Activated naive CD8-positive, alpha-beta T cell treated with anti-CD3 and anti-CD28 coated beads, Interleukin-2, amount 10 ng/mL, durations not matched to agents 7 days and 5 days (primary cell): ENCODE data around the gene IFNA17. TPM values are rescaled to one million over a fixed set of nuclear protein-coding genes. Genes with fewer than 3 reads are reported as not detected.
"Not testable (repeated sequence)": the region's sequence is repeated elsewhere in the genome, so short reads cannot be mapped to it uniquely, and the experiment has no call there.

Source experiments
- ATAC-seq: fragments of 150-1000 bp; cut with Tn5 transposase; one replicate; pipeline ENCODE4 v1.10.0; 2021; ENCODE audit warnings: low read depth, moderate library complexity
- POLR2A ChIA-PET: fragments of 350-600 bp; sonication (Branson Sonifier 250); formaldehyde crosslinking; loops from one replicate; lab custom pipeline; 2021; ENCODE audit warnings: antibody characterized with exemption; lab: Charles Lee
- DNase-seq: peaks from one replicate; pipeline ENCODE4 v3.0.0; 2021
- H3K27ac Mint-ChIP-seq: one replicate; pipeline ENCODE4 v1.8.0; 2022; ENCODE audit warnings: mild to moderate bottlenecking, mixed read lengths
- H3K27me3 Mint-ChIP-seq: one replicate; pipeline ENCODE4 v1.8.0; 2022; ENCODE audit warnings: mild to moderate bottlenecking, moderate library complexity, mixed read lengths
- H3K36me3 Mint-ChIP-seq: one replicate; pipeline ENCODE4 v1.8.0; 2021; ENCODE audit warnings: mild to moderate bottlenecking, mixed read lengths
- H3K4me1 Mint-ChIP-seq: one replicate; pipeline ENCODE4 v1.8.0; 2021; ENCODE audit warnings: mixed read lengths
- H3K4me3 Mint-ChIP-seq: one replicate; pipeline ENCODE4 v1.8.0; 2022; ENCODE audit warnings: mild to moderate bottlenecking, moderate library complexity, mixed read lengths
- H3K9me3 Mint-ChIP-seq: one replicate; pipeline ENCODE4 v1.8.0; 2021; ENCODE audit warnings: mixed read lengths
- total RNA-seq, 2 experiments: library from RNA; stranded (reverse); gene quantifications; one replicate each; pipeline ENCODE4 v1.2.3, GENCODE V29; 2021

The IFNA17 gene
- total RNA-seq, 2 experiments from 2014 or later: not detected

DNA sequence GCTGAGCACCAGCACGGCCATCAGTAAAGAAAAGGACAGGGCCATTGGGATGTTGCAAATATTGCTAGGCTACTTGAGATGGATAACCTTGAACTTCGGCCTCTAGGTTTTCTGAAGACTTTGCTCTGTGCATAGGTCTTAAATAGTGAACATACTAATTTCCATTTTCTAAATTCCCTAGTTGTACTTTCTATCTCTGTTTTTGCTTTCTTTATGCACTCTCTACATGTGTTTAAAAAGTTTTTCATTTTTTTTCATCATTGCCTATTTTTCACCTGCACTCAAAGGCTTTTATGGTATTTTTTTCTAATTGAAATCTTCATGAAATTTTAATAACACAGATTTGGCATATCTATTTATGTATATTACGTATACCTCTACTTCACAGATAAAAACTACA lies 40.5 kb downstream of the IFNA17 start, which contains the start of gene IFNA4:
TSS of gene IFNA4 (minus strand) at position 101 of the 400 bp plus-strand sequence. CDS start at position 45, 56 bp downstream.
- H3K9me3 Mint-ChIP-seq, H3K27ac Mint-ChIP-seq, H3K4me3 Mint-ChIP-seq, H3K36me3 Mint-ChIP-seq, POLR2A ChIA-PET, ATAC-seq, DNase-seq, H3K4me1 Mint-ChIP-seq: not testable (repeated sequence)
- peaks cover 11% of the 10 kb centered on the region for H3K27me3 Mint-ChIP-seq

DNA sequence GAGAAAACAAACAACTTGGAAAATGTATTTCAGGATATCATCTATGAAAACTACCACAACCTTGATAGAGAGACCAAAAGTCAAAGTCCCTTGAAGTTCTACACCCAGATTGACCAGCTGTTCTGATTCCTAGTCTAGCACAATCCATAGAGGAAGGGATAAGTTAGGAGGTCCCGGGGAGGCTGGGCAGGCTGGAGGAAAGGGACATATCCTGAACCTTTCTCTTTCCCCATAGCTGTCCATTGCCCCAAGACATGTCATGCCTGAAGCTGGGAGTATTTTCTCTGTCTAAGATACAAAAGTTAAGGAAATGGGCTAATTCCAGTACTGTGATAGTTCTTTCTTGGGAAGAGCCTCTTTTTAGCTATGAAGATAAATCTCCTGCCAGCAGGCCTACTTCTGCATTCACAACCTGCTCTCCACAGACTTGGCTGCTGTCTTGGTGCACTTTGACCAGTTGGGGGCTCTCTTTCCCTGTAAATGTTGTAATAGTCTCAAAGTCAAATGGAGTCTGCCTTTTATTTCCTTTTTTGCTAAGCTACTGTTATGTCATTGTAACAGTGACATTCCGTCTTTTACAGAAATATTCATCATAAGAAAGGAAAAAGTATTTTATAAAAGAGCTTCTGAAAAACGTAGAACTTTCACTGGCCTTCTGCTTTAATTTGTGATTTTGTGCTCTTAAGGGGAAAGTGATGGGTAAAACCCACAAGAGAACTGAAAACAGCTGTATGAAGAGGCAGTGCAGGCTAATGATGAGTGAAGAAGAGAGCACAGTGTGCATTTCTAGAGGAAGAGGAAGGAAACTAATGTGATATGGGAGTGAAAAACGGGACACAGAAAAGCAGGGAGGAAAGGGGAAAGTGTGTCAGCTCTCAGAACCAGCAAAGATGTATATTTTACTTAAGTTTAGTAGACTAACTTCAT lies 44.9 kb downstream of the IFNA17 start:
- DNase-seq (peak; percentile 28), ATAC-seq (peak; percentile 92)
- H3K27ac Mint-ChIP-seq: peak overlapping the region; percentile 31
- POLR2A ChIA-PET: interaction anchor here (0.7 kb wide), 1 partner anchor 8 kb away, joined by 3 read pairs; no protein-coding TSS in a partner anchor
- not testable (repeated sequence) for H3K4me1 Mint-ChIP-seq, H3K9me3 Mint-ChIP-seq, H3K36me3 Mint-ChIP-seq, H3K27me3 Mint-ChIP-seq
- peak overlapping the region; percentile 28 for H3K4me3 Mint-ChIP-seq

Other genes with a start within 250 kb of the IFNA17 start
- 10 to 100 TPM; 16.6 to 17.5 TPM for gene HACD4, start 196.6 kb downstream of the IFNA17 start, total RNA-seq
- gene IFNB1, start 150.3 kb downstream of the IFNA17 start, total RNA-seq: under 1 TPM; 0.37 to 0.61 TPM
- not detected for gene IFNW1, start 86.4 kb downstream of the IFNA17 start, total RNA-seq
- not detected for gene IFNA21, start 61.6 kb downstream of the IFNA17 start, total RNA-seq
- gene IFNA4, start 40.6 kb downstream of the IFNA17 start, total RNA-seq: not detected
- gene IFNA7, start 26.0 kb downstream of the IFNA17 start, total RNA-seq: not detected
- gene IFNA10, start 21.1 kb downstream of the IFNA17 start, total RNA-seq: not detected
- not detected for gene IFNA16, start 10.9 kb downstream of the IFNA17 start, total RNA-seq
- gene IFNA14, start 11.8 kb upstream of the IFNA17 start, total RNA-seq: not detected
- gene IFNA5, start 77.1 kb upstream of the IFNA17 start, total RNA-seq: under 1 TPM in 1 of 2 experiments, not detected in 1; 0.31 TPM
- 10 to 100 TPM; 27.9 to 29.4 TPM for gene KLHL9, start 107.2 kb upstream of the IFNA17 start, total RNA-seq
- not detected for gene IFNA6, start 122.7 kb upstream of the IFNA17 start, total RNA-seq
- gene IFNA13, start 139.8 kb upstream of the IFNA17 start, total RNA-seq: not detected
- gene IFNA2, start 157.2 kb upstream of the IFNA17 start, total RNA-seq: not detected
- not detected for gene IFNA8, start 180.9 kb upstream of the IFNA17 start, total RNA-seq
- not detected for gene IFNA1, start 212.2 kb upstream of the IFNA17 start, total RNA-seq